GM10248 (cell line): ENCODE results near the gene UCK2.

Experiments used
- CTCF ChIA-PET: fragments of 300-600 bp; sonication (Branson Sonifier 250); formaldehyde crosslinking; extraction: SDS; loops from one replicate; lab custom pipeline; 2021; ENCODE audit warnings: antibody characterized with exemption; lab: Yijun Ruan, JAX
- POLR2A ChIA-PET: fragments of 350-650 bp; sonication (Branson Sonifier 250); formaldehyde crosslinking; extraction: SDS; loops from one replicate; lab custom pipeline; 2020; ENCODE audit warnings: antibody characterized with exemption; lab: Yijun Ruan, JAX
- DNase-seq: peaks from one replicate; pipeline ENCODE4 v3.0.0; 2012; ENCODE audit errors: extremely low spot score
- TF ChIP-seq, protein P1 (sequence below): IDR thresholded peaks from 2 replicates; pipeline ENCODE4 v1.5.1; 2012; ENCODE audit warnings: mild to moderate bottlenecking, low read depth; ENCODE audit errors: extremely low read depth, missing control alignments, control extremely low read depth

UCK2 gene

DNA sequence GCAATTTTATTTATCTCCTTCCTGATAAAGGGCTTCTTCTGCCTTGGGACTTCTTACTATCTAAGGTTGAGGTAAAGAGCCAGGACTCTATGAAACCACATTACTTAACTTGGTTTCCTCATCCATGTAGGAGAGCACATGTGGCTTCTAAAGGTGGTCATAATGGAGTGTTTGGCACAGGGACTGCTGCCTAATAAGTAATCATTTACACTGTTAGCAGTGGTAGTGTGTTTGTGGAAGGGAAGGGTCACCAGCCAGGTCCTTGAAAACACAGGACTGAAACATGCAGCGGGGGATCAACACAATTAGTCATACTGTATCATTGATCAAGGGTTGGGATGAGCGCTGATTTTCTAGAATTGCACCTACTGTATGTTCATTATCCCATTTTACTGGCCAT lies 59.6 kb downstream of the UCK2 start:
- TF ChIP-seq, protein P1, sequence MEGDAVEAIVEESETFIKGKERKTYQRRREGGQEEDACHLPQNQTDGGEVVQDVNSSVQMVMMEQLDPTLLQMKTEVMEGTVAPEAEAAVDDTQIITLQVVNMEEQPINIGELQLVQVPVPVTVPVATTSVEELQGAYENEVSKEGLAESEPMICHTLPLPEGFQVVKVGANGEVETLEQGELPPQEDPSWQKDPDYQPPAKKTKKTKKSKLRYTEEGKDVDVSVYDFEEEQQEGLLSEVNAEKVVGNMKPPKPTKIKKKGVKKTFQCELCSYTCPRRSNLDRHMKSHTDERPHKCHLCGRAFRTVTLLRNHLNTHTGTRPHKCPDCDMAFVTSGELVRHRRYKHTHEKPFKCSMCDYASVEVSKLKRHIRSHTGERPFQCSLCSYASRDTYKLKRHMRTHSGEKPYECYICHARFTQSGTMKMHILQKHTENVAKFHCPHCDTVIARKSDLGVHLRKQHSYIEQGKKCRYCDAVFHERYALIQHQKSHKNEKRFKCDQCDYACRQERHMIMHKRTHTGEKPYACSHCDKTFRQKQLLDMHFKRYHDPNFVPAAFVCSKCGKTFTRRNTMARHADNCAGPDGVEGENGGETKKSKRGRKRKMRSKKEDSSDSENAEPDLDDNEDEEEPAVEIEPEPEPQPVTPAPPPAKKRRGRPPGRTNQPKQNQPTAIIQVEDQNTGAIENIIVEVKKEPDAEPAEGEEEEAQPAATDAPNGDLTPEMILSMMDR, result no peak
- CTCF ChIA-PET, result no interaction called here
- POLR2A ChIA-PET, result no interaction called here
- DNase-seq, result no peak

DNA sequence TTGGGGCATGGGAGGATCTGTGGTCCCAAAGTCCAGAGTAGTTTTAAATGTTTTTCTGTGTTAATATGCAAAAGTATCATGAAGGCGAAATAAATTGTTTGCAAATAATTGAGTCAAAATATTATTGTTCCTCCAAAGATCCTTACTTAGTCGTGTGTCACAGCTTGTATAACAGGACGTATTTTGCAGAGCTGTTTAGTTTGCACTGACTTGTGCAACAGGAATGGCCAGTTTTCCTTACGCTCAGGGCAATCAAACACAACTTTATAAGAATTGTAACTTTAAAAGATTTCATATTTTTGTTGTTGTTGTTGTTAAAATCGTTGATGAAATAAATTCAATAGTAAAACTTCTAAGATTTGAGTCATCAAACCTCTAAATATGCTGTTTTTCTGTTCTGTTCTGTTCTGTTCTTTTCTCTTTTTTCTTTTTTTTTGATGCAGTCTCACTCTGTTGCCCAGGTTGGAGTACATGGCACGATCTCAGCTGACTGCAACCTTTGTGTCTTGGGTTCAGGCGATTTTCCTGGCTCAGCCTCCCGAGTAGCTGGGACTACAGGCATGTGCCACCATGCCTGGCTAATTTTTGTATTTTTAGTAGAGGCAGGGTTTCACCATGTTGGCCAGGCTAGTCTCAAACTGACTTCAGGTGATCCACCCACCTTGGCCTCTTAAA lies 60.6 kb downstream of the UCK2 start:
- CTCF ChIA-PET, result no interaction called here
- POLR2A ChIA-PET, result no interaction called here
- no peak for DNase-seq
- TF ChIP-seq, protein P1, result no peak

DNA sequence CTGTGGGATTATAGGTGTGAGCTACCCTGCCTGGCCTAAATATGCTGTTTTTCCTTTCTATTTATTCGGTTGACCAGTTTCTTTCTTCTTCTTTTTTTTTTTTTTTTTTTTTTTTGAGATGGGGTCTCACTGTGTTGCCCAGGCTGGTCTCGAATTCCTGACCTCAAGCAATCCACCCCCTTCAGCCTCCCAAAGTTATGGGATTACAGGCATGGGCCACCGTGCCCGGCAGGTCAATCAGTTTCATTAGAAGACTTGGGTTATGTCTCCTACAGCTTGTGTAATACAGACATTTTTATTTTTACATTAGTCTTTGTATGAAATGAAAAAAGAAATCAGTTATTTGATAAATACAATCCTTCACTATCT lies 61.1 kb downstream of the UCK2 start:
- ChIA-PET POLR2A (no interaction called here), CTCF (interaction anchor here (1.4 kb wide), 1 partner anchor 21 kb away, joined by 4 read pairs; no protein-coding TSS in a partner anchor)
- TF ChIP-seq, protein P1, result no peak

DNA sequence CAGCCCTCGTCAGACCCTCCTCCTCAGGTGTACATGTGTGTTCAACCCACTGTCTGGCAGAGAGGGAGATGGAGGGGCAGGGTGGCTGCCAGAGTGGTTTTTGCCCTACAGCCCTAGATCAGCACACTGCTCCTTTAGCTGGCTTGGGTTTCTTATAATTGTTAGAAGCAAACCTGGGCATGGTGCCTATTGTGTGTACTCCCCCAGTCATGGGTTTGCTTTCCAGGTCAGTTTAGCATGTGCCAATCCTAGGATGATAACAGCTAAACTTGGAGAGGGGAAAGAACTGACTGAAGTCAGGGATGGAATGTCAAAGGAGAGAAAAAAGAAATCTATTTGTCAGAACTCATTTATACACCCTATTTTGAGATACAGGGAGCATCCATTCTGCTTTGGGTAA lies 63.3 kb downstream of the UCK2 start:
- no peak for DNase-seq
- TF ChIP-seq, protein P1, result no peak
- POLR2A ChIA-PET, result no interaction called here
- CTCF ChIA-PET, result interaction anchor here (1.2 to 5.4 kb wide), 4 partner anchors 14 to 289 kb away, joined by 3 to 26 read pairs (median 4); no protein-coding TSS in a partner anchor

More for the DNA sequence above, 61.1 kb downstream of the UCK2 start:
- no peak for DNase-seq

DNA sequence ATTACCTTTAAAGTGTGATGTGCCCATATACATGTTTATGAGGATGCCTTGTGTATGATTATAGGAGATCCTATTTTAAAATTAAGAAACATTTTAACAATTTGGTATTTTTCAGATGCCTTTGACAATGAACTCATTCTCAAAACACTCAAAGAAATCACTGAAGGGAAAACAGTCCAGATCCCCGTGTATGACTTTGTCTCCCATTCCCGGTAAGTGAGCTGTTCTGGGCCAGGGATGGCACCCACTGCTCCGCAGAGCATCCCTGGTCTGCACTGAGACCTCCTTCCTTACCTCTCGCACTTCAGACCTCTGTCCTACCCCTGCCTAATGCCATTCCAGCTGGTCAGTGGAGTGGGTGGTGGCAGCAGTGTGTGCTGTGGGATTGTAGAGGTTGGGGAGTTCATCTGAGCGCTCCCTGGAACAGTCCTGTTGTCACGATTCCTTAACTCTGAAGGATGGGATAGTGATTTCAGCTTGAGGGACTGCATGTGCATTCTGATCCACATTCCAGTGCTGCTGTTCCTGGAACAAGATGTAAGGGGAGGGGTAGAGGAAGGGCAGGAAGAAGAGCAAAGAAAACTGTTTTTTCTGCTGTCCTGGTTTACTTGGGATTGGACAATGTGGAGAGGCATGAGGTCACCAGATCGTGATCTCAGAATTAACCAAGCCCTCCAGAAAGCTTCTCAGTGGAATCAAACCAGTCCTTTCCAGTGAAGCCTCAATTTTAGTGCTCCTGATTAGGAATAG lies 63.9 kb downstream of the UCK2 start:
- TF ChIP-seq, protein P1, result no peak
- no peak for DNase-seq
- POLR2A ChIA-PET, result no interaction called here
- CTCF ChIA-PET, result interaction anchor here (0.6 to 5.4 kb wide), 5 partner anchors 8 to 289 kb away, joined by 3 to 26 read pairs (median 4); no protein-coding TSS in a partner anchor

DNA sequence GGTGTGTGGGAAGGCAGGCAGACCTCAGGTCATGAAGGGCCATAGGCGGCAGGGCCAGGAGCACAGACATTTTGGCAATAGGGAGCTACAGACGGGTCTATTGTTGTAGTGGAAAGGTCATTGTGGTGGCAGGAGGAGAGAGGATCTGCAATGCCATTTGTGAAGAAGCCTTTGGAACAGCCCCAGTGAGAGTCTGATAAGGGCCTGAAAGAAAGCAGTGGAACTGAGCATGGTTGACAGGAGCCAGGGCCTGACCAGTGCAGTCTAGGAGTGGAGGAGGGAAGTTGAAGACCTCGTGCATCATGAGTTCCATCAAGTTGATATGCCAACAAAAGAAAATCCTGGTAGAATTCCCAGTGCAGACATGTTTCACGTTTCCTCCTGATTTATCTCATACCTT lies 65.5 kb downstream of the UCK2 start:
- no peak for DNase-seq
- ChIA-PET POLR2A (no interaction called here), CTCF (interaction anchor here (0.6 to 5.4 kb wide), 5 partner anchors 10 to 195 kb away, joined by 3 to 26 read pairs (median 3); no protein-coding TSS in a partner anchor)
- TF ChIP-seq, protein P1, result no peak
